Fibroblast of skin of right quadriceps (primary cell): Measurements from ENCODE around the gene EEA1.

Experiments
- DNase-seq: peaks from one replicate; pipeline ENCODE4 v3.0.0-alpha.2; 2013

The EEA1 gene

DNA sequence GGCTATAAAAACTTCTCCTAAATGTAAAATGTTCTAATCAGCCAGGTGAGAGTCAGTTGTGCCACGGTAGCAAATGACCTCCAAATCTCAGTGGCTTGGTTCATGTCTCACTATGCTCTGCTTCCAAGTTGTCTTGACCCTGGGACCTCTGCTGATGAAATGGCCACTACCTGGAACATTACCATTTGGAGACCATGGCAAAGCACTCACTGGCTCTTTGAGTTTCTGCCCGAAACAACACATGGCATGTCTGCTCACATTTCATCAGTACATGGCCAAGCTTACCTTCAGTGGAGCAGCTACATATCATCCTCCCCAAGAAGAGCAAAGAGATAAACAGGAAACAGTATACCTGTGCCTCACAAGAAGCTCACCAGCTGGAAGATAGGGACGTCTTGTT, 186.1 kb downstream of the EEA1 start:
- DNase-seq, result no peak

DNA sequence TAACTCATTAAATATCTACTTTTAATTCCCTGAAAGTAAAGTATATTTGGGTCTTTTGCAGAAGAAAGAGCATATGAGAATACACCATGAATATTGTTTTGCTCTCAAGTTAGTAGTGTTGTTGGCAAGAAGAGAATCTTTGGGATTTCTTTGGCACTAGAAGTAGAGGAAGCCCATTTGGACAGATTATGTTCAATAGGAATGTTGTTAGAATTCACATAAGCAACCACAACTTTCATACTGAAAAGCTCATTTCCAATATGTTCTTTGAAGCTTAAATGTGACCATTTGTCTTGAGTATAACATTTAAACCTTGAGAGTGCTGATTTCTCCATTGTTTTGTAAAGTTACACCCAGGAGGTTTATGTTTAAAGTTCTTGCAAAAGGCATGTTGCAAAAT, 188.7 kb downstream of the EEA1 start:
- no peak for DNase-seq

DNA sequence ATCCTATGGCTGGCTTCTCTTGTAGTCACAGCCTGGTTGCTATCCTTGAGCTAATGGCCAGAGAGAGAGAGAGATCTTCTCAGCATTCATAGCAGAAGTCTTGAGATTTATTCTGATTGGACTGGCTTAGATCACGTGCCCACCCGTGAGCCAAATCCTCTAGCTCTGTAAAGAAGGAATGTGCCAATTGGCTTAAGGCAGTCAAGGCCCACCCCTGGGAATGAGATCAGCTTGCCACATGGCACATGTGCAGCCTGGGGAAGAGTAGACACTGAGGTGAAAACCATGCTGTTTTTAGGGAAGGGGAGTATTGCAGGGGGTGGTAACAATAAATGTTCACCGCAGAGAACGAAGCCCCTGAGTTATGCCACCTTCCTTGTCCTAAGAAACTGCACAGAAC, 190.0 kb downstream of the EEA1 start:
- DNase-seq, result no peak

- no peak for DNase-seq
Measured at GRCh38 chr12:92737855-92738850, 190.9 kb downstream of the EEA1 start.

GRCh38 chr12:92736605-92737004, 192.5 kb downstream of the EEA1 start:
- no peak for DNase-seq

DNA sequence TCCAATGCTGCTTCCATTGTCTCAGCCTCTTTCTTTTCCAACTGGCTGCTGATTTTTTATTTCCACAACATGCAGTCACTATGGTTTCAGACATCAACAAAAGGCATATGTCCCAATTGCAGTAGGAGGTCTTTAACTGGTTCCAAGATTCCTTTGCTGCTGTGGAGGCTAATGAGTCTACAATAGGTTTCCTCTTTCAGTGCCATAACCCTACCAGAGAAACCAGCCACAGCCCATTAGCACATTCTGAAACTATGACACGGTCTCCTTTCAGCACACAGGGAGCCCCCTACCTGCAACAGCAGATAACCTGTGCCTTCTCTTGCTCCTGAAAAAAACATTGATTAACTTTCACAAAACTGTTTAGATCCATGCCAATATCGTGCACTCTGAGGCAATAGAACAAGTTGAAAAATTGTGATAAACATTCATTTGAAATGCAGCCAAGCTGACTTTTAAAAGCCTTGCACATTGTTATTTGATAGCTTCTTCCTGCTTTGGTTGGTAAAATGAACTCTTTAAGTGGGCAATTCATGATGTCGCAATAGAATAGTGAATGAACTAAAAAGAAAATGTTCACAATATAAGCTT, 193.9 kb downstream of the EEA1 start:
- DNase-seq, result peak; percentile 89

DNA sequence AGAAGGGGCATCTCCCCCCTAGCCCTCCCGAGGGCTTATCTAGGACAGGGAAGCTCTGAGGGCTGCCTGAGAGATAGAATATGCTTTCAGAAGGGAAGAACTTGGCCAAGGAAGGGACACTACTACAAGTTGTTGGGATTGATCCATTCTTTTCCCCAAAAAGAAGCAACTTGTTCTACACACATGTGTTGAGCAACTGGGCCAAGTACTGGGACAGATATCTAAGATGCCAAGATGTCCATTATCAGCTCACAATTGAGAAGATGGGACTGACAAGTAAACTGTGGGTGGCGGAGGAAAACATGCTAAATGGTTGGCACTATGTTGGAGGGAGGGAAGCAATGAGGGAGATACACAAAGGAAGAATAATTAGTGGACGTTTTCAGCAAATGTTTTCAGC, 195.4 kb downstream of the EEA1 start:
- no peak for DNase-seq

- no peak for DNase-seq
Measured at GRCh38 chr12:92733181-92733580, 195.9 kb downstream of the EEA1 start.

DNA sequence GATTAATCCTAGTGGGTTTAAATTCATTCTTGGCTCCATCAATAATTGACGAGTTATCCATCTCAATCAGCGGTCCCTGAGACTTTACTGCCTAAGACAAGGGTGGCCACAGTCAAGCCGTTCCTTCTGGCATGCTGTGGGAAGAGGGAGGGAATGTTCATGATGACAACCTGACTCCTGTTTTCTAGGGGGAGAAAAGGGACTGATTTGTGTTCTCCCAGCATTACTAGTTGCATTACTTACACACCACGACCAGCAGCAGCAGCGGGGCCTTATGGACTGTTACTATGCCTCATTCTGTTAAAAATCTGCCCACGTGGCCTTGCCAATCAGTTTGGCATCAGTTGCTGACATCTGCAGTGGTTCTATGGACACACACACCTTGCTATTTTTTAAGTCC, 196.4 kb downstream of the EEA1 start:
- no peak for DNase-seq

DNA sequence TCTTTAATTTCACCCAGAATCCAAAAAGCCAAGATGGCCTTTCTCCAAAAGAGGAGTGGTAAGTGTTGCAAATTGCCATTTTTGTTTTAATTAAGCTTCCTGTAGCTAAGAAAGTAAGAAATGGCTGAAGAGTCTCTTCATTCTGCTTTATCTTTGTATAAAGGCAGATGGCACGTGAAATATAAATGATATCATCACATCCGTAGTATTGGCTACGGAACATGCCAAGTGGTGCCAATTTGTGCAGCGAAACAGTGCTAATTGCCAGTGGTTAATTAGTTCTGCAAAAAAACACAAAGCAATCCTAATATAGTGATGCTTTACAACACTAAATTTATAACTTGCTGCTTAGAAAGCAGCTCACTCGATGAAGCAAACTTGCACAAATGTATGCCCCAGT, 196.9 kb downstream of the EEA1 start:
- no peak for DNase-seq

DNA sequence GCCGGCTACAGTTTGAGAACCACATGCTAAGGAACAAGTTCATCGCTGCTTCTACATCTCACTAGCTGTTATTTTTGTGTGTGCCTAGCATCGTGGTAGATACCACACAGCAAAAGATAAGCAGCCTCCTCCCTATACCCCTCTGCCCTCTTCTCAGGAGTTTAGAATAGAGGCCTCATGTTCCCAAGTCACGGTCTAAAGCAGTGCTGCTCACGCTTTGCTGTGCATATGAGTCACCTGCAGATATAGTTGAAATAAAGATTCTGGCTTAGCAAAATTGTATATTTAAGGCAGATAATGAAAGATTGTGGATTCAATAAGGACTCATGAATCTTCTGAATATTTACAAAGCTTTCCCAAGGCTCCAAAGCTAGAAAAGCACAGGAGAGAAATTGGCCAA, 198.3 kb downstream of the EEA1 start:
- no peak for DNase-seq

GRCh38 chr12:92729773-92730305, 199.3 kb downstream of the EEA1 start:
- no peak for DNase-seq

- DNase-seq, result no peak
Measured at GRCh38 chr12:92726850-92727249, 202.2 kb downstream of the EEA1 start.

DNA sequence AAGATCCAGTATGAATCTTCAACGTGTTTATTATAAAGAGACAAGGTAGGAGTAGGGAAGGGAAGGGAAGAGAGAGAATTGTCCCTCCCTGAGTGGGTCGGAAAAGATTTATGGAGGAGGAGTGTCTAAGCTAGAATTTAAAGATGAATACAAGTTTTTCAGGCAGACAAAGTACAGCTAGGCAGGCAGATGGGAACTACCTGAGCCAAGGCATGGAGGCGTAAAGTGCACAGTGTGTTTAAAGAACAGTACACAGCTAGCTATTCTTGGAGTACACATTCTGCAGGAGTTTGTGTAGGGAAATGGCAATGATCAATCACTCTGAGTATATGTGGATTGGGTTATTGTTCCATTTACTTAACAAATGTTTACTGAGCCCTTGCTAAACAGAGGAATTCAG, 206.2 kb downstream of the EEA1 start:
- no peak for DNase-seq

DNA sequence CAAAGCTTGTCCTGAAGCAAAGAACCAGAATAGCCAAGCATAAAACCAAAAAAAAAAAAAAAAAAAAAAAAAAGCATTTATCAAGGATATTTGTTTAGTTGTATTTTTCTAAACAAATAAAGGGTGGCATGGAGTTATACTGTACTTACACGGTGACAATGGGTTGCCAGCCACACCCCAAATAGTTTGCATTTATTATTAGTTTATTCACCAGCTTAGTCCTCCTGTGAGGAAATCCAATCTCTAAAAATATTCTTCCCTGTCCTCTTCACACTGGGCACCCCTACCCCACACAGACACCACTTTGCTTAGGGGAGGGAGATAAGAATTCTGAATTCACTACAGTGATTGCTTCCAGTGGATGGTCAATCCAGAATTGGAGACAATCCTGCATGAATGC, 207.4 kb downstream of the EEA1 start:
- DNase-seq, result no peak

DNA sequence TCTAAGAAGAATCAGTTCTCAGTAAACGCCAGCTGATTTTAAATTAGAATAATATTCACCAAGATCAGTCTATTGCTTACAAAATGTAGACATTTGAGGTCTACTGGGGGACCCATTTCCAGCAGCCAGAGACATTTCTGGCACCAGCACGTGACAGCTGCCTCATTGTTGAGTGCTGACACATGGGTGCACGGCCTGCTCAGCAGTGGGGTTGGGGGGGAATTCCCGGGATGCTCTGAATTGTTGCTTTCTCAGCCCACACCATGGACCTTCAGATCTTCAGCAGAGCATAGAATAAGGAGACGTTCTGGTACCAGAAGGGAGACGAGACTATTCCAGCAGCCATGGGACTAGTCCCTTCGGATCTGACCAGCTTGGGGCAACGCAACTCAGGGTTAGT, 208.0 kb downstream of the EEA1 start:
- DNase-seq, result peak; percentile 57
